KOPT-K1 (cell line): ENCODE data around the gene GMNN.

ENCODE experiments used
- H3K27ac ChIP-seq: fragments of 200-600 bp; sonication (generic); 2 replicates; pipeline ENCODE4 v1.5.1; 2016; ENCODE audit warnings: antibody characterized with exemption, mild to moderate bottlenecking, low read depth, low read length; ENCODE audit not compliant: poor library complexity, severe bottlenecking
- H3K36me3 ChIP-seq: fragments of 200-600 bp; sonication (generic); 2 replicates; pipeline ENCODE4 v1.5.1; 2017; ENCODE audit warnings: antibody characterized with exemption, mild to moderate bottlenecking, low read length, moderate library complexity; ENCODE audit not compliant: insufficient read depth
- H3K9me3 ChIP-seq: fragments of 200-600 bp; sonication (generic); 2 replicates; pipeline ENCODE4 v1.5.1; 2017; ENCODE audit warnings: antibody characterized with exemption, low read length, mild to moderate bottlenecking; ENCODE audit not compliant: insufficient read depth, poor library complexity, severe bottlenecking

GMNN gene

DNA sequence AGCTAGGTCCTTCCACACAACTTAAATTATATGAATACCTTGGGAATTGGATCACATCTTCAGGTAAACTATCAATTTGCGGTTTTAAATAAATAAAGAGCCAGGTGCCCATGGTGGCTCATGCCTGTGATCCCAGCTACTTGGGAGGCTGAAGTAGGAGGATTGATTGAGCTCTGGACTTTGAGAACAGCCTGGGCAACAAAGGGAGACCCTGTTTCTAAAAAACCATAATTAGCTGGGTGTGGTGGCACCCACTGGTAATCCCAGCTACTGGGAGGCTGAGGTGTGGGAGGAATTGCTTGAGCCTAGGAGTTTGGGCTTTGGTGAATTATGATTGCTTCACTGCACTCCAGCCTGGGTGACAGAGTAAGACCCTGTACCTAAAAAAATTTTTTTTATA lies 3.4 kb downstream of the GMNN start:
- H3K27ac ChIP-seq: no peak overlapping the region
- H3K9me3 ChIP-seq: no peaks in the 10 kb centered on the region
- H3K36me3 ChIP-seq: peaks cover 72% of the 10 kb centered on the region

DNA sequence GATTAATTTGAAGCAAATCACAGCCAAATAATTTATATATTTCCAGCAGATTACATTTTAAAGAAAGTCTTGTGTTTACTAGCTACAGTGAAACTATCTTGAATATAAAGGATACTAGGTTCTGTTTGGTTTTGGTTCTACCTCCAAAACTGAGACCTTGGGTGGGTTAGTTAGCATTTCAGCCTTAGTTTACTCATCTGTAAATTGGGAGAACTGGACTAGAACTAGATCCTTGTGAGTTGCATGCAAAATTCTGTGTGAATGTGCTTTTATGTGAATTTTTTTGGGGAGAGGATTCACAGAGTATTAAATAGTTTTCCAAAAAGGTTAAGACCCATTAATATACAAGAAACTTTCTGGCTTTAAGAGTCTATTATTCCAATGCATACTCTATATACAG lies 4.1 kb downstream of the GMNN start:
- Histone ChIP-seq H3K9me3 (no peaks in the 10 kb centered on the region), H3K36me3 (peaks cover 79% of the 10 kb centered on the region), H3K27ac (no peak overlapping the region)

DNA sequence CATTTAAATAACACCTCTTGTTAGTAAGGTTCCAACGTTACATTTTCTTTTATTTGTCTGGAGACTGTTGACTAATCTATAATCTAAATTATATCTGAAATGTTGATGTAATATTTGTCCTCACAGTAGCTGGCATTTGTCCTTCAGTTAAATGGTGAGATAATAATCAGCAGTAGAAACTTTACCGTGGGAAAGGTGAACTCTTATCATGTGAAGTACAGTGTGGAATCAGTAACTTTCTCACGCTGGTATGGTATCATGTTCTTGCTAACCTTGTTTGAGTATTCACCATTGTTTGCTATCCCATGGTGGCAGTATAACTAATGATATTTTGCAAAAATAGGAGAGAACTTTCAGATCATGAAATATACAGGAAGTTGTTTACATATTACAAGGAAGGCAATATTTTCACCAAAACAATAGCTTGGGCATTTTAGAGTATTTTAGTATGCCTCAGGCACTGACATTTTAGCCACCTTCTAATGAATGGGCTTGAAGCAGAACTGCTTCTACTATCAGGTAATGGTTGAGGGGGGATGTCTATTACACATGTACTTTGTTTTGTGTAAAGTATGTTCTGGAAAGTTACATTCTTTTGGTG lies 4.8 kb downstream of the GMNN start:
- no peak overlapping the region for H3K27ac ChIP-seq
- peaks cover 86% of the 10 kb centered on the region for H3K36me3 ChIP-seq
- H3K9me3 ChIP-seq: no peaks in the 10 kb centered on the region

DNA sequence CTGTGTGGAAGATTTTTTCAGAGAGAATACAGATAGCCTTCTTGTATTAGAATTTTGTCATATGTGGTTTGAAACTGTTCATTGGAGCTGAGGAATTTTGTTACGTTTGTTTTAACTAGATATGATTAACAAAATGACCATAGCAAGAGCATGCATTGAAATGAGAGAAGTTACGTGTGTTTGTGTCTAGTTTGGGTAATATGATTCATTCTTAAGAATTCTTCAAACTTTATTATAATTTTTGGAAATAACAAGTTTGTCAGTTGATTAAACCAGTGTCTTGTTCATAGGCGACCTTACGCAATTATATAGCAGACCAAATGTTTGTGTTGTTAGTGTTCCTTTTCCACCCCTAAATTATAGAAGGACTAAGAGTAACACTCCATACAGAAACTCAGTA lies 5.5 kb downstream of the GMNN start:
- Histone ChIP-seq H3K9me3 (no peaks in the 10 kb centered on the region), H3K27ac (no peak overlapping the region), H3K36me3 (peaks cover 93% of the 10 kb centered on the region)

DNA sequence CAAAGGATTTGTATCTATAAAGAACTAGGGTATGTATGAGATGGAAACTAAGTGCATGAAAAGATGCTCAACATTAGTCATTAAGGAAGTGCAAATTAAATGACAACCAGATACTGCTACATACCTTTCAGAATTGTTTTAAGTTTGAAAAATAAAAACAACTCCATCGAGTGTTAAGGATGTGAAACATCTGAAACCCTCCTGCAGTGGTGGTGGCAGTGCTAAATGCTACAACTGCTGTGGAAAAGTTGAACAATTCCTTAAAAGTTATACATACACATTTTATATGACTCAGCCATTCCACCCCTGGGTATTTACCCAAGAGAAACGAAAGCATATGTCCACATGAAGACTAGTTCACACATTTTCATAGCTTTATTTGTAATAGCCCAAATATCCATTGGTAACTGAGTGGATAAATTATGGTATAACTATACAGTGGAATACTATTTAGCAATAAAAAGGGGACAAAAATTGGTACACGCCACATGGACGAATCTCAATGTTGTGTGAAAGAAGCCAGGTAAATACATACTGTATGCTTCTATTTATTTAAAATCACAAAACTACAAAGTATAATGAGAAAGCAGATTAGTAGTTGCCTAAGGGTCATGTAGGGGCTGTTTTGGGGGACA lies 13.4 kb downstream of the GMNN start:
- Histone ChIP-seq H3K27ac (no peak overlapping the region), H3K36me3 (peaks cover 95% of the 10 kb centered on the region), H3K9me3 (no peaks in the 10 kb centered on the region)

DNA sequence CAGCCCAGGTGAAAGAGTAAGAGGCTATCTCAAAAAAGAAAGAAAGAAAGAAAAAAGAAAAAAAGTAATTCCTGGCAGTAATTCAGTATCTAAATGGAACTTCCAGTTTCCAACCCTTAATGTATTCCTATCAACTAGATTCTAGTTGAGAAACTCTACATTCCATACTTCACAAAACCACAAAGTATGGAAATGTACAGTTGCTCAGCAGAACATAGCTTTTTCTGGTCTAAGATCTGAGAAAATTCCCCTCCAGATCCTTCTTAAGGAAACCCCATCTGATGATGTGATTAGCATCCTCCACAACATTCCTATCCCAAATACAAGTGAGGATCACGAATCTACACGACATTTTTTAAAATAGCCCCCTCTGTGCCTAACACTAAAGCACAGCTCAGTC lies 20.4 kb downstream of the GMNN start:
- Histone ChIP-seq H3K36me3 (peaks cover 25% of the 10 kb centered on the region), H3K27ac (no peak overlapping the region), H3K9me3 (no peaks in the 10 kb centered on the region)

DNA sequence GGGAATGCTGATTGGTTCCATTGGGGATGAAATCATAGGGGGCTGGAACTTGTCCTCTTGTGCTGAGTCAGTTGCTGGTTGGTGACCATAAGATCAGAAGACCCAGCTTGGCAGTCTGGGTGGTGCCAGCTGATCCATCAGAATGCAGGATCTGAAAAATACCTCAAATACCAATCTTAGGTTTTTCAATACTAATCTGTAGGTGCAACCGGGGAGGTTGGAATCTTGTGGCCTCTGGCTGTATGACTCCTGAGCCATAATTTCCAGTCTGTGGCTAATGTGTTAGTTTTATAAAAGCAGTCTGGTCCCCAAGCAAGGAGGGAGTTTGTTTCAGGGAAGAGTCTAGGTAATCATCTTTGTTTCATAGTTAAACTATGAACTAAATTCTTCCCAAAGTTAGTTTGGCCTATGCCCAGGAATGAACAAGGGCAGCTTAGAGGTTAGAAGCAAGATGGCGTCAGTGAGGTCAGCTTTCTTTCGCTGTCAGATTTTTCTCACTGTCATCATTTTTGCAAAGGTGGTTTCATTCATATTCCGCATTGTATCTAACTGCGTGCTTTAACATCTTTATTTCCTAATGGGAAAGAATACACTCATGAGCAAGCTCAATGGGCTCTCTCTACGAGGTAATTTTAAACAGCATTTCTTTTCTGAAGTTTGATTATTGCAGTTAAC lies 22.0 kb downstream of the GMNN start:
- peaks cover 11% of the 10 kb centered on the region; the same call in 1 of the 2 replicates for H3K36me3 ChIP-seq
- H3K9me3 ChIP-seq: no peaks in the 10 kb centered on the region
- no peak overlapping the region for H3K27ac ChIP-seq

DNA sequence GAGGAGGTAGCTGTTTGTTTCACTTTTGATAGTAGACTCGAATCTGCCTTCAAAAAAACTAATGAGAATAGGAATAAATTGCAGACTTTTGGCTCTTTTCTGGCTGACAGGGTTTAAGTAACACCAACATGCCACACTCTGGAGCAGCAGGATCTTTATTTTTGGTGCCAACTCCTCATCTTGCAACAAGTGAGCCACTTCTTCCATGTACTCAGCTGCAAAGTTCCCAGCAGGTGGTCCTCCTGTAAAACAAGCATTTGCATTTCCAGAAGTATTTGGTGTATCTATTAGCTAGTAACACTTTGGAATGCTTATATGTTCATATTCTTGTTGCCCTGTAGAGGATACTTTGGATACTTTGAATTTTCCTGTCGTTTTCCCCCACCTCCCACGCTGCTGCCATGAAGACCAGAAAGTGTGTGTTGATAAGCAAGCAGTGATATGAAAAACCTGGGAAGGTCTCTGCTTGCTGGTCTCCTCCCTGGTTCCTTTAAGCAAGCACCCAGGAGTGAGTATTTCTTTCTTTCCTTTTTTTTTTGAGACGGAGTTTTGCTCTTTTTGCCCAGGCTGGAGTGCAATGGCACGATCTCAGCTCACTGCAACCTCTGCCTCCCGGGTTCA lies 23.0 kb downstream of the GMNN start:
- H3K36me3 ChIP-seq: peaks cover 1% of the 10 kb centered on the region
- H3K27ac ChIP-seq: no peak overlapping the region

DNA sequence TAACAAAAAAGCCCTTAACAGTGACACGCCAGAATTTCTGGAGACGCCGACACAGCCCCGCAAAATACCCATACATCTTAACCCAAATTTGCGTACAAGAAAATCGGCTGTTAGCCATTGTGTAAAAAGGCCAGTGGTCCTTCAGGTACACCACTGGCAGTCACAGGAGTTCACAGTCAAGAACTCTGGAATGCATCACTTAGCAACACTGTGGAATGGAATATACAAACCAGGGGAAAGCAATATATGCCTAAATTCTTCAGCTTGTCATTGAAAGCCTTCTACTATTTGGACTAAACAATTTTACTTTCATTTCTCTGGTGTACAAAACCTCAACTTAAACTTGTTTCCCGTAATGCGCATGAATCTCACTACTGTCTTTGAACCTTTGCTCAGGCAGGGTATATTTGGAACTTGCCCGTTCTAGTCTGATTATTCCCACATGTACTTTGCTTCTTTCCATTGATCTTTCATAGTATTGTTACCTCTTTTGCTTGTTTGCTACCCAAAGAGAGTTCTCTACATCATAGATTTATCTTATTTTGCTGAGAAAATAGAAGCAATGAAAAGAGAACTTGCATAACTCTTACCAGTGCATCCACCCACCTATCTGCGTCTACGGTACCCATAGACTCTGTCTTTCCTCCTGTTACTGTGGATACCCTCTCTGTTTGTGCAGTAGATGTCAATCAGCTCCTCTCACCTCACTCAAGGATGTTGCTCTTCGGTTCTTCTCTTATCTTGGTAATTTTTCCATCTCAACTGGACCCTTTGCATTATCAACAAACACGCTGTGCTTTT lies 24.2 kb downstream of the GMNN start, which contains the start of gene ARMH2:
TSS of gene ARMH2 (minus strand) at position 178 of the 801 bp plus-strand sequence. CDS start at position 118, 60 bp downstream.
- Histone ChIP-seq H3K27ac (no peak within 1 kb of the TSS), H3K36me3 (peaks cover 4% of the 10 kb centered on the region; the same call in 1 of the 2 replicates), H3K9me3 (no peaks in the 10 kb centered on the region)

More for the DNA sequence above, 23.0 kb downstream of the GMNN start:
- no peaks in the 10 kb centered on the region for H3K9me3 ChIP-seq

DNA sequence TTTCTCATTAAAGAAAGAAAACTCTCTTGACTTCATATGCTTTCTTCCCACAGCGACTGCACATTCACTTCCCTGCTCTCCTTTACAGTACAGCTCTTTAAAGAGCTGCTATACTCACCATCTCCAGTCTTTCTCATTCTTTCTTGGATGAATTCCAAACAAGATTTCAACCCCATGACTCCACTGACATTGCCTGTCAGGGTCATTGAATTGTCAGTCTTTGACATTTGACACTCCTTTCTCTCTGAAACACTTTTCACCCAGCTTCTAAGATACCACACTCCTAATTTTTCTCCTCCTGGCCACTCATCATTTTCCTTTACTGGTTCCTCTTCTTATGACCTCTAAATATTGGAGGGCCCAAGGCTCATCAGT lies 24.8 kb downstream of the GMNN start:
- H3K27ac ChIP-seq: no peak overlapping the region
- H3K36me3 ChIP-seq: peaks cover 4% of the 10 kb centered on the region; the same call in 1 of the 2 replicates
- no peaks in the 10 kb centered on the region for H3K9me3 ChIP-seq

DNA sequence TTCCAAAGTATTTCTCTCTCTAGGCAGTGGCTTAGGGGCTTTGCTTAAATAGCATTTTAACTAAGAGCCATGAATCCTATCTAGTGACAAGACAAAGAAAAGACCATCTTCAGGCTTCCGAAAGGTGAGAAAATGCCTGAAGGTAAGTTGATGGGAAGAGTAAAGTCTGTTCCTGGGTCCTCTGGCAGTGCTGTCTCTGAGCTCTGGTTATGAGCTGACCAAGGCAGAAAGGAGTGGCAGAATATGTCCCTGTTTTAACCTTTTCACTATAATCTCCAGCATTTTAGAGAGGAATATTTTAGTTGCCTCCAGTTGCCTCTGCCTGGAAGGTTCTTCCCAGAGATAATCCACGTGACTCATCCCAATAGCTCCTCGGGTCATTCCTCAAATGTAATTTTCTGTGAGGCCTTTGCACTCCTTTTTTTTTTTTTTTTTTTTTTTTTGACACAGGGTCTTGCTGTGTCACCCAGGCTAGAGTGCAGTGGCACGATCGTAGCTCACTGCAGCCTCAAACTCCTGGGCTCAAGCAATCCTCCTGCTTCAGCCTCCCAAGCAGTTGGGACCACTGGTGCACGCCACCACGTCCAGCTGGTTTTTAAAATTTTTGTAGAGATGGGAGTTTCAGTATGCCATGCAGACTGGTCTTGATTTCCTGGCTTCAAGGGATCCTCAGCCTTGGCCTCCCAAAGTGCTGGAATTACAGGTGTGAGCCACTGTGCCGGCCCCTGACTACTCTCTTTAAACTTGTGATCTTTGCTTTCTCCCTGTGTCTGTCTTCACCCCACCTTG lies 27.7 kb downstream of the GMNN start:
- H3K9me3 ChIP-seq: no peaks in the 10 kb centered on the region
- peaks cover 29% of the 10 kb centered on the region for H3K36me3 ChIP-seq
- no peak overlapping the region for H3K27ac ChIP-seq

DNA sequence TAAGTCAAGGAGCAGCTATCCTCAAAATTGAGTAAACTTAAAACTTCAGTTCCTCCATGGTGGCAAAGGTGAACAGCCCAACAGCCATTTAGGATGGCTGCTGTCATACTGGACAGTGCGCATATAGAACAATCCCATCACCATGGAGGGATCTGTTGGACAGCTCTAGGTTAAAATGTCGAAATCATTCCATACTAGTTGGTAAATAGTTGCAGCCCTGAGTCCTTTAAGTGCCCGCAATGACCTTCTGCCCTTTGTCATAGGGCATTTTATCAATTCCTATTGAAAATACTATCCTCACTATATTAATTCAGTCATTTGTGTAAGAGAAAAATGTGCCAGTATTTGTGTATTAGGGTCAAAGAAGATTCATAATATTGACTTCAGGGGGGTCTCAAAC lies 32.8 kb downstream of the GMNN start:
- Histone ChIP-seq H3K36me3 (peaks cover 59% of the 10 kb centered on the region), H3K9me3 (no peaks in the 10 kb centered on the region), H3K27ac (no peak overlapping the region)

DNA sequence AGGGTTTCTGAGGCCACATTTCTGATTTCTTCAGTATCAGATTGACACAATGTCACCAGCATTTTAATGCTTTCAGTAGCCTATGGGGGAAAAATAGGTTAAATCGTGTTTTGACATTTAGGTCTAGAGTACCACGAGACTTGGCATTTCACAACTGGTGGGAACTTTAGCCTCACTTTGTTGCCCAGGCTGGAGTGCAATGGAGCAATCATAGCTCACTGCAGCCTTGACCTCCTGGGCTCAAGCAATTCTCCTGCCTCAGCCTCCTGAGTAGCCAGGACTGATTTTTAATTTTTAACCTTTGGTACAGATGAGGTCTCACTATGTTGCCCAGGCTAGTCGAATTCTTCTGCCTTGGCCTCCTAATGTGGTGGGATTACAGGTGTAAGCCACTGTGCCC lies 35.0 kb downstream of the GMNN start:
- Histone ChIP-seq H3K27ac (no peak overlapping the region), H3K36me3 (peaks cover 55% of the 10 kb centered on the region), H3K9me3 (no peaks in the 10 kb centered on the region)

DNA sequence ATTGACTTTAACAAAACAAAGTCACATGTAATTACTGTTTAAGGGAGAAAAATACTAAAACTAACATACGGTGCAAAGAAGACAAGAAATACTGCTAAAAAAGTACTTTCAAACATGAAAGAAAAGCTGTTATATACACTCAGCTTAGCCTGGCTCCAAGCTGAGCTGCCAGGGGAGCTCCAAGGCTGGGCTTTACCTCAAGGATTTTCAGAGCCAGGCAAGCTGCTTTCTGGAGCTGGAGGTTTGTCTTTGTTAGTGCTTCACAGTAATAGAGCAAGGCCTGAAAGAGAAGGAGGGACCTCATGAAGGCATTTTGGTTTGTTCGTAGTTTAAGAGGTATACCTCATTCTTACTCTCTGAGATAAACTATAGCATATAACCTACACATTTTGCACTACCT lies 43.6 kb downstream of the GMNN start:
- no peak overlapping the region for H3K27ac ChIP-seq
- H3K36me3 ChIP-seq: peaks cover 28% of the 10 kb centered on the region
- no peaks in the 10 kb centered on the region for H3K9me3 ChIP-seq
